SK-N-SH (cell line): ENCODE data around the gene MYO7A. TPM values are rescaled to one million over a fixed set of nuclear protein-coding genes. Genes with fewer than 3 reads are reported as not detected.

Experiments
- CTCF ChIA-PET: fragments of 300-600, 350-600 bp; formaldehyde crosslinking; extraction: SDS; loops from one replicate; lab custom pipeline; 2021; lab: Yijun Ruan, JAX
- POLR2A ChIA-PET: fragments of 350-600 bp; sonication (Branson Sonifier 250); formaldehyde crosslinking; extraction: SDS; loops from one replicate; lab custom pipeline; 2020; ENCODE audit warnings: antibody characterized with exemption, inconsistent platforms; lab: Yijun Ruan, JAX
- DNase-seq: peaks from one replicate; pipeline ENCODE4 v3.0.0; 2012
- H2AFZ ChIP-seq: fragments of 200-600 bp; sonication (generic); 2 replicates; pipeline ENCODE4 v1.8.1; 2016; ENCODE audit warnings: antibody characterized with exemption, mild to moderate bottlenecking, low read depth
- H3F3A ChIP-seq: fragments of 200-600 bp; sonication (generic); replicated peaks from 2 replicates; pipeline ENCODE3; 2016; ENCODE audit warnings: antibody characterized with exemption, mild to moderate bottlenecking; ENCODE audit not compliant: insufficient read depth
- H3K27ac ChIP-seq, 2 experiments: fragments of 200-500 bp in 1 of 2; fragments of 200-600 bp in 1 of 2; sonication (Bioruptor generic) in 1 of 2; sonication (generic), shearing (Covaris generic) in 1 of 2; 2 replicates each; pipeline versions ENCODE4 v1.5.1 to v1.6.1; 2014 to 2016; ENCODE audit warnings: low read depth in 2 of 2, inconsistent platforms in 1 of 2, low read length in 1 of 2, mild to moderate bottlenecking in 1 of 2, mixed read lengths in 1 of 2
- H3K27me3 ChIP-seq: fragments of 200-600 bp; sonication (generic), shearing (Covaris generic); 2 replicates; pipeline ENCODE4 v1.6.1; 2016; ENCODE audit warnings: mixed run types; ENCODE audit not compliant: insufficient read depth
- H3K36me3 ChIP-seq, 2 experiments: fragments of 200-500 bp in 1 of 2; fragments of 200-600 bp in 1 of 2; sonication (Bioruptor generic) in 1 of 2; sonication (generic) in 1 of 2; replicated peaks in 1 of 2; 2 replicates each; pipeline versions ENCODE3 to v1.5.1; 2014 to 2016; ENCODE audit warnings: low read length in 1 of 2, mild to moderate bottlenecking in 1 of 2; ENCODE audit not compliant: insufficient read depth in 2 of 2, control insufficient read depth in 1 of 2
- H3K4me1 ChIP-seq, 2 experiments: fragments of 200-500 bp in 1 of 2; fragments of 200-600 bp in 1 of 2; sonication (Bioruptor generic) in 1 of 2; sonication (generic), shearing (Covaris generic) in 1 of 2; 2 replicates each; pipeline versions ENCODE4 v1.5.1 to v1.6.1; 2014 to 2016; ENCODE audit warnings: low read depth in 1 of 2, low read length in 1 of 2, mixed run types in 1 of 2; ENCODE audit not compliant: insufficient read depth in 2 of 2, control insufficient read depth in 1 of 2
- H3K4me2 ChIP-seq: fragments of 200-600 bp; sonication (generic), shearing (Covaris generic); 2 replicates; pipeline ENCODE4 v1.6.1; 2017; ENCODE audit warnings: mixed run types
- H3K4me3 ChIP-seq, 2 experiments: fragments of 200-500 bp in 1 of 2; fragments of 200-600 bp in 1 of 2; sonication (Bioruptor generic) in 1 of 2; sonication (generic), shearing (Covaris generic) in 1 of 2; 2 replicates each; pipeline versions ENCODE4 v1.5.1 to v1.8.1; 2014 to 2016; ENCODE audit warnings: low read depth in 2 of 2, inconsistent platforms in 1 of 2, low read length in 1 of 2, mild to moderate bottlenecking in 1 of 2, mixed read lengths in 1 of 2, moderate library complexity in 1 of 2
- H3K79me2 ChIP-seq: fragments of 200-600 bp; sonication (generic); 2 replicates; pipeline ENCODE4 v1.8.1; 2017; ENCODE audit warnings: mild to moderate bottlenecking; ENCODE audit not compliant: insufficient read depth
- H3K9ac ChIP-seq: fragments of 200-600 bp; sonication (generic); 2 replicates; pipeline ENCODE4 v1.6.1; 2017; ENCODE audit warnings: mixed run types
- H3K9me2 ChIP-seq: fragments of 200-600 bp; sonication (generic); 2 replicates; pipeline ENCODE4 v1.6.1; 2017; ENCODE audit warnings: mixed run types
- H3K9me3 ChIP-seq: fragments of 200-600 bp; sonication (generic); 2 replicates; pipeline ENCODE4 v1.6.1; 2017; ENCODE audit warnings: mixed run types, mild to moderate bottlenecking, moderate library complexity
- H4K20me1 ChIP-seq: fragments of 200-600 bp; sonication (generic); 2 replicates; pipeline ENCODE4 v1.6.1; 2017; ENCODE audit warnings: mild to moderate bottlenecking, mixed run types; ENCODE audit not compliant: insufficient read depth
- CTCF ChIP-seq: fragments of 200-600 bp; sonication (generic); IDR thresholded peaks from 2 replicates; pipeline ENCODE4 v1.6.1; 2017; ENCODE audit warnings: antibody characterized with exemption, mild to moderate bottlenecking, moderate library complexity
- ELF1 ChIP-seq: IDR thresholded peaks from 2 replicates; pipeline ENCODE4 v1.4.0; 2012
- FOSL2 ChIP-seq: IDR thresholded peaks from 2 replicates; pipeline ENCODE4 v1.4.0; 2012; ENCODE audit warnings: low read depth, mild to moderate bottlenecking, moderate library complexity, borderline replicate concordance
- FOXJ3 ChIP-seq: sonication (generic); formaldehyde crosslinking; IDR thresholded peaks from 2 replicates; pipeline ENCODE4 v1.5.1; 2020; ENCODE audit warnings: mild to moderate bottlenecking, missing genetic modification reagents
- FOXM1 ChIP-seq: IDR thresholded peaks from 2 replicates; pipeline ENCODE4 v1.4.0; 2012; ENCODE audit warnings: low read depth, mild to moderate bottlenecking
- GABPA ChIP-seq: IDR thresholded peaks from 2 replicates; pipeline ENCODE4 v1.4.0; 2012; ENCODE audit warnings: low read depth, mild to moderate bottlenecking
- MXI1 ChIP-seq: IDR thresholded peaks from 2 replicates; pipeline ENCODE4 v1.6.1; 2012; ENCODE audit warnings: mild to moderate bottlenecking, low read depth, low read length, improper control_type of control experiment
- NFIC ChIP-seq: IDR thresholded peaks from 2 replicates; pipeline ENCODE4 v1.4.0; 2012; ENCODE audit warnings: borderline replicate concordance
- NRF1 ChIP-seq: IDR thresholded peaks from 2 replicates; pipeline ENCODE4 v1.6.1; 2012; ENCODE audit warnings: low read depth, mild to moderate bottlenecking, low read length
- RAD21 ChIP-seq: IDR thresholded peaks from 2 replicates; pipeline ENCODE4 v1.6.1; 2012; ENCODE audit warnings: mild to moderate bottlenecking, low read length
- RFX5 ChIP-seq: IDR thresholded peaks from 2 replicates; pipeline ENCODE4 v1.6.1; 2012; ENCODE audit warnings: mild to moderate bottlenecking, improper control_type of control experiment, low read length
- SIN3A ChIP-seq: IDR thresholded peaks from 2 replicates; pipeline ENCODE4 v1.6.1; 2012; ENCODE audit warnings: low read depth, mild to moderate bottlenecking, low read length, moderate library complexity, borderline replicate concordance
- USF1 ChIP-seq: IDR thresholded peaks from 2 replicates; pipeline ENCODE4 v1.4.0; 2012; ENCODE audit warnings: low read depth, borderline replicate concordance
- WGBS: methylation state at CpG from one replicate; pipeline ENCODE4 v1.1.6; 2017; ENCODE audit warnings: low lambda C conversion rate; 5-methylcytosine and 5-hydroxymethylcytosine counted together
- polyA plus RNA-seq, 3 experiments: library from polyadenylated mRNA; depleted of rRNA; stranded (reverse); fragments of >200 nt; gene quantifications; 2 replicates each; pipeline ENCODE4 v1.2.3, GENCODE V29; 2012

The MYO7A gene
- polyA plus RNA-seq, 1 of the 3 experiments (the other 2 are of a cell fraction) = 0.08 TPM

- peak; percentile 75 for DNase-seq
- ChIA-PET POLR2A (no interaction called here), CTCF (interaction anchor here (1.7 to 4.2 kb wide), 5 partner anchors 9 to 408 kb away, joined by 5 to 30 read pairs (median 8); partner anchors contain the start of gene MYO7A)
Observed at GRCh38 chr11:77140231-77140851, 12.3 kb downstream of the MYO7A start.

GRCh38 chr11:77141034-77141433, 13.0 kb downstream of the MYO7A start:
- 75% methylated on average over 4 of the region's 4 CpGs for WGBS
- Histone ChIP-seq H3K79me2 (no peaks in the 10 kb centered on the region), H3K36me3 (no peaks in the 10 kb centered on the region), H3K9me2 (no peaks in the 10 kb centered on the region), H3K4me2 (no peak overlapping the region), H3F3A (no peaks in the 10 kb centered on the region), H3K9ac (no peak overlapping the region)
- POLR2A ChIA-PET = no interaction called here
- TF ChIP-seq RFX5 = no peak
- TF ChIP-seq CTCF = no peak
- TF ChIP-seq RAD21 = no peak
- no peak for TF ChIP-seq FOXM1
- no peak for TF ChIP-seq SIN3A
- no peak for TF ChIP-seq NFIC
- TF ChIP-seq ELF1 = no peak
- TF ChIP-seq FOSL2 = no peak
- no peak for TF ChIP-seq USF1
- TF ChIP-seq, all 33 proteins: peak for 0
- no peak overlapping the region for H3K27ac ChIP-seq
- CTCF ChIA-PET = interaction anchor here (1.8 to 4.2 kb wide), 4 partner anchors 10 to 94 kb away, joined by 7 to 30 read pairs (median 8); partner anchors contain the start of gene MYO7A
- H3K4me1 ChIP-seq = peaks cover 0 to 41% of the 10 kb centered on the region in 2 experiments; a peak in 1 of 4 replicates
- H4K20me1 ChIP-seq = no peaks in the 10 kb centered on the region
- H3K27me3 ChIP-seq = no peaks in the 10 kb centered on the region
- no peak overlapping the region for H2AFZ ChIP-seq
- H3K4me3 ChIP-seq = no peak overlapping the region
- no peak for DNase-seq
- H3K9me3 ChIP-seq = no peaks in the 10 kb centered on the region

More at GRCh38 chr11:77140231-77140851, 12.3 kb downstream of the MYO7A start:
- no peak overlapping the region for H3K4me3 ChIP-seq
- peaks cover 0 to 41% of the 10 kb centered on the region in 2 experiments; a peak in 1 of 4 replicates for H3K4me1 ChIP-seq
- H3K27ac ChIP-seq = peak overlapping the region in 1 of 2 experiments; percentile 62; a peak in 1 of 4 replicates
- H3K9me2 ChIP-seq = no peaks in the 10 kb centered on the region
- no peak overlapping the region for H3K9ac ChIP-seq
- no peaks in the 10 kb centered on the region for H3F3A ChIP-seq
- no peaks in the 10 kb centered on the region for H3K9me3 ChIP-seq
- no peaks in the 10 kb centered on the region for H3K36me3 ChIP-seq
- no peak overlapping the region for H2AFZ ChIP-seq
- H3K4me2 ChIP-seq = no peak overlapping the region
- no peaks in the 10 kb centered on the region for H4K20me1 ChIP-seq
- no peak for TF ChIP-seq MXI1
- no peak for TF ChIP-seq GABPA
- no peak for TF ChIP-seq FOSL2
- no peak for TF ChIP-seq NRF1
- no peak for TF ChIP-seq SIN3A
- TF ChIP-seq FOXJ3 (CRISPR knock-in tag) = no peak
- TF ChIP-seq, all 33 proteins: peak for 0
- 81% methylated on average over 7 of the region's 8 CpGs for WGBS
- no peaks in the 10 kb centered on the region for H3K27me3 ChIP-seq
- H3K79me2 ChIP-seq = no peaks in the 10 kb centered on the region
